CD4-positive, alpha-beta T cell (primary cell): Measurements from ENCODE around the gene TMEM107. TPM values are rescaled to one million over a fixed set of nuclear protein-coding genes. Genes with fewer than 3 reads are reported as not detected.

Source experiments
- ATAC-seq: fragments of 200-7000 bp; cut with Tn5 transposase; one replicate; pipeline ENCODE4 v1.10.0; 2022; ENCODE audit warnings: mild to moderate bottlenecking; ENCODE audit not compliant: poor library complexity
- CTCF ChIA-PET: fragments of 350-600 bp; sonication (Branson Sonifier 250); formaldehyde crosslinking; loops from one replicate; lab custom pipeline; 2021; ENCODE audit warnings: antibody characterized with exemption, inconsistent platforms; lab: Charles Lee
- POLR2A ChIA-PET: fragments of 350-600 bp; sonication (Branson Sonifier 250); formaldehyde crosslinking; loops from one replicate; lab custom pipeline; 2021; ENCODE audit warnings: antibody characterized with exemption, inconsistent platforms; lab: Charles Lee
- DNase-seq, 14 experiments: peaks; one replicate each; pipeline ENCODE4 v3.0.0-alpha.2; 2013 to 2020; ENCODE audit warnings: mixed read lengths in 2 of 14
- H3K27ac ChIP-seq, 2 donors: one replicate each; pipeline versions ENCODE4 v1.5.1 to v1.7.0; 2013; ENCODE audit warnings: low read length in 2 of 2, low read depth in 1 of 2, mild to moderate bottlenecking in 1 of 2
- H3K27me3 ChIP-seq, 2 experiments: 1 replicate in 1 of 2; 2 replicates in 1 of 2; pipeline versions ENCODE4 v1.6.1 to v1.7.0; 2013; ENCODE audit warnings: low read length in 2 of 2, control low read depth in 1 of 2, mild to moderate bottlenecking in 1 of 2, moderate library complexity in 1 of 2; ENCODE audit not compliant: insufficient read depth in 2 of 2, control insufficient read depth in 1 of 2
- H3K36me3 ChIP-seq: one replicate; pipeline ENCODE4 v1.6.1; 2013; ENCODE audit warnings: low read length, control low read depth; ENCODE audit not compliant: insufficient read depth
- H3K4me1 ChIP-seq: one replicate; pipeline ENCODE4 v1.6.1; 2013; ENCODE audit warnings: low read length, control low read depth; ENCODE audit not compliant: insufficient read depth
- H3K4me3 ChIP-seq: one replicate; pipeline ENCODE4 v1.5.1; 2013; ENCODE audit warnings: mild to moderate bottlenecking, low read length, moderate library complexity
- H3K9me3 ChIP-seq, 2 experiments: 1 replicate in 1 of 2; 2 replicates in 1 of 2; pipeline versions ENCODE4 v1.6.1 to v1.7.0; 2013; ENCODE audit warnings: low read length in 2 of 2, mild to moderate bottlenecking in 2 of 2, control low read depth in 1 of 2, moderate library complexity in 1 of 2; ENCODE audit not compliant: control insufficient read depth in 1 of 2, insufficient read depth in 1 of 2
- H3K27ac Mint-ChIP-seq: one replicate; pipeline ENCODE4 v1.8.0; 2020; ENCODE audit warnings: mixed read lengths
- H3K27me3 Mint-ChIP-seq: one replicate; pipeline ENCODE4 v1.8.0; 2021; ENCODE audit warnings: mixed read lengths
- H3K36me3 Mint-ChIP-seq: one replicate; pipeline ENCODE4 v1.8.0; 2021; ENCODE audit warnings: low read depth, mixed read lengths
- H3K4me1 Mint-ChIP-seq: one replicate; pipeline ENCODE4 v1.8.0; 2021; ENCODE audit warnings: low read depth, mixed read lengths
- H3K4me3 Mint-ChIP-seq: one replicate; pipeline ENCODE4 v1.8.0; 2020; ENCODE audit warnings: mild to moderate bottlenecking, mixed read lengths
- H3K9me3 Mint-ChIP-seq: one replicate; pipeline ENCODE4 v1.8.0; 2020; ENCODE audit warnings: mixed read lengths
- CTCF ChIP-seq: fragments of 200-600 bp; IDR thresholded peaks from one replicate; pipeline ENCODE4 v1.8.0; 2022; ENCODE audit warnings: antibody characterized with exemption, mild to moderate bottlenecking
- intact Hi-C, 2 experiments: fragments of 100-400 bp; cut with DNase I in 1 of 2; cut with micrococcal nuclease in 1 of 2; formaldehyde crosslinking; loops; one replicate each; pipeline versions ENCODE4 v1.15.1 to v1.9.0; 2023 to 2025; cut with DNase I, micrococcal nuclease
- total RNA-seq, 174 experiments: library from RNA in 2 of 174; stranded (reverse) in 2 of 174; gene quantifications; one replicate each; pipeline ENCODE4 v1.2.3 and lab custom pipeline; 2021 to 2026

TMEM107 gene
- total RNA-seq, 2 experiments from 2014 or later = 12.2 to 12.9 TPM

GRCh38 chr17:8223356-8224126 lies 47.4 kb upstream of the TMEM107 start:
- H3K4me1 ChIP-seq = peaks cover 75% of the 10 kb centered on the region
- ATAC-seq = no peak
- POLR2A ChIA-PET = interaction anchor here (0.8 to 19.8 kb wide), 24 partner anchors 12 to 1091 kb away, joined by 3 to 630 read pairs (median 21); partner anchors contain the start of genes ALOXE3, AURKB, BORCS6 and CNTROB

GRCh38 chr17:8222630-8223355 lies 46.6 kb upstream of the TMEM107 start:
- H3K27me3 ChIP-seq = no peaks in the 10 kb centered on the region
- no peaks in the 10 kb centered on the region for H3K9me3 ChIP-seq
- peak; percentile 82 to 94 (median 88) for DNase-seq
- H3K27me3 Mint-ChIP-seq = peaks cover 42% of the 10 kb centered on the region
- ChIA-PET POLR2A (interaction anchor here (0.8 to 19.8 kb wide), 29 partner anchors 13 to 1090 kb away, joined by 3 to 630 read pairs (median 10); partner anchors contain the start of genes ALOXE3, AURKB, BORCS6 and CNTROB), CTCF (interaction anchor here (0.9 to 4.0 kb wide), 15 partner anchors 10 to 161 kb away, joined by 3 to 30 read pairs (median 6); partner anchors contain the start of genes BORCS6, CTC1, KRABD2 and SLC25A35)
- peaks cover 2% of the 10 kb centered on the region for H3K9me3 Mint-ChIP-seq
- H3K27ac Mint-ChIP-seq = peak overlapping the region; percentile 99
- peaks cover 23% of the 10 kb centered on the region for H3K36me3 ChIP-seq
- peak overlapping the region; percentile 75 for H3K4me3 ChIP-seq
- no peak for TF ChIP-seq CTCF
- ATAC-seq = peak; percentile 48
- H3K4me3 Mint-ChIP-seq = peak overlapping the region; percentile 98
- H3K36me3 Mint-ChIP-seq = peaks cover 65% of the 10 kb centered on the region
- H3K4me1 Mint-ChIP-seq = peaks cover 74% of the 10 kb centered on the region
- intact Hi-C loops = loop anchor here (1.0 to 5.0 kb wide), 8 partner anchors 12 to 160 kb away; partner anchors contain the start of genes AURKB (in 1 of the 2), RANGRF (in 1 of the 2) and RPL26 (in 1 of the 2)
- H3K4me1 ChIP-seq = peaks cover 75% of the 10 kb centered on the region
- peak overlapping the region; percentile 89 to 95 for H3K27ac ChIP-seq

More at GRCh38 chr17:8223356-8224126, 47.4 kb upstream of the TMEM107 start:
- Histone ChIP-seq H3K36me3 (peaks cover 30% of the 10 kb centered on the region), H3K27me3 (no peaks in the 10 kb centered on the region), H3K9me3 (no peaks in the 10 kb centered on the region), H3K27ac (peak overlapping the region; percentile 89 to 95), H3K4me3 (peak overlapping the region; percentile 75)
- intact Hi-C loops = loop anchor here (1.0 to 5.0 kb wide), 4 partner anchors 24 to 159 kb away; partner anchors contain the start of genes RANGRF (in 1 of the 2) and RPL26 (in 1 of the 2)
- peak overlapping the region; percentile 99 for H3K27ac Mint-ChIP-seq
- H3K4me1 Mint-ChIP-seq = peaks cover 76% of the 10 kb centered on the region
- H3K9me3 Mint-ChIP-seq = peaks cover 2% of the 10 kb centered on the region
- H3K4me3 Mint-ChIP-seq = peak overlapping the region; percentile 98
- CTCF ChIA-PET = interaction anchor here (0.9 to 4.0 kb wide), 9 partner anchors 9 to 104 kb away, joined by 3 to 30 read pairs (median 8); partner anchors contain the start of genes BORCS6, CTC1 and SLC25A35
- peaks cover 42% of the 10 kb centered on the region for H3K27me3 Mint-ChIP-seq
- TF ChIP-seq CTCF = no peak
- peak in 12 of 14 experiments; percentile 28 to 78 (median 50) for DNase-seq
- H3K36me3 Mint-ChIP-seq = peaks cover 67% of the 10 kb centered on the region

- peak; percentile 35 for ATAC-seq
- TF ChIP-seq CTCF = no peak
- DNase-seq = peak in 3 of 14 experiments; percentile 90 to 93 (median 91)
- peaks cover 42% of the 10 kb centered on the region for H3K27me3 Mint-ChIP-seq
- peak overlapping the region; percentile 98 for H3K4me3 Mint-ChIP-seq
- peaks cover 70% of the 10 kb centered on the region for H3K4me1 ChIP-seq
- POLR2A ChIA-PET = interaction anchor here (0.8 to 19.8 kb wide), 30 partner anchors 13 to 913 kb away, joined by 3 to 630 read pairs (median 13); partner anchors contain the start of genes ALOXE3, AURKB, BORCS6 and CNTROB
- no peaks in the 10 kb centered on the region for H3K9me3 ChIP-seq
- CTCF ChIA-PET = interaction anchor here (1.0 to 4.0 kb wide), 15 partner anchors 15 to 162 kb away, joined by 3 to 30 read pairs (median 5); partner anchors contain the start of genes BORCS6, KRABD2 and SLC25A35
- intact Hi-C loops = loop anchor here (1.0 to 5.0 kb wide), 8 partner anchors 12 to 160 kb away; partner anchors contain the start of genes AURKB (in 1 of the 2), RANGRF (in 1 of the 2) and RPL26 (in 1 of the 2)
- peaks cover 18% of the 10 kb centered on the region for H3K36me3 ChIP-seq
- peaks cover 60% of the 10 kb centered on the region for H3K36me3 Mint-ChIP-seq
- peak overlapping the region; percentile 99 for H3K27ac Mint-ChIP-seq
- peaks cover 69% of the 10 kb centered on the region for H3K4me1 Mint-ChIP-seq
- H3K27me3 ChIP-seq = no peaks in the 10 kb centered on the region
- H3K27ac ChIP-seq = peak overlapping the region; percentile 89 to 95
- H3K9me3 Mint-ChIP-seq = peaks cover 2% of the 10 kb centered on the region
- H3K4me3 ChIP-seq = peak overlapping the region; percentile 75
Observed at GRCh38 chr17:8222380-8222629, 46.1 kb upstream of the TMEM107 start.
